ENCODE results near the gene RPTOR.

The RPTOR gene

DNA sequence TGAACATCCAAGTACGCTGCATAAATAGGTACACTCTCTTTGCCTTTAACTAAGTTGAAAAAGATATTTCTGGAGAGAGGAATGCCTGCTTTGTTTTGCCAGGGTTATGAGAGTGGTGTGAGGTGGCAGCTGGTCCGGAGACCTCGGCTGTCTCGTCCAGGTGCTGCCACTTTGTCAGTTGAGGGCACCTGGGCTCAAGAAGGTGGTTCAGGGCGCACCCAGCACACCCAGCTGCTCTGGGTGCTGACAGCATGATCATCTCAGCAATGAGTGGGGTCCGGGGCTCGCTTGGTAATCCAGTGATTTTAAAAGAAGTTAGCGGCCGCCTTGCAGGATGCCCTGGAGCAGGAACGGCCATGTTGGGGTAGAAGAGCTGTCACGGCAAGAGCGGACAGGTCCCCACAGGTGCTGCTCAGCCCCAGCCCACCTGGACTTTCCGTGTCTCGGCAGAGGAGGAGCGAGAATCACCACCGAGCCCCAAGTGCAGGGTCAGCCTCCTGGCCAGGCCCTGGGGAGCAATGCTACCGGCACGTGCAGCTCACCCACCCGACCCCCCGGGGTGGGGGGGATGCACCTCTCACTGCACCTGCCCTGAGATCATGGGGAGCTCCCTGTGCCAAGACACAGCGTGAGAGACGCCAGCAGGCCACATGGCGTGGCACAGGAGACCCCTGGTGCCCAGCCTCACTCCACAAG lies 379.6 kb downstream of the RPTOR start:
- DNase-seq = no peak

DNA sequence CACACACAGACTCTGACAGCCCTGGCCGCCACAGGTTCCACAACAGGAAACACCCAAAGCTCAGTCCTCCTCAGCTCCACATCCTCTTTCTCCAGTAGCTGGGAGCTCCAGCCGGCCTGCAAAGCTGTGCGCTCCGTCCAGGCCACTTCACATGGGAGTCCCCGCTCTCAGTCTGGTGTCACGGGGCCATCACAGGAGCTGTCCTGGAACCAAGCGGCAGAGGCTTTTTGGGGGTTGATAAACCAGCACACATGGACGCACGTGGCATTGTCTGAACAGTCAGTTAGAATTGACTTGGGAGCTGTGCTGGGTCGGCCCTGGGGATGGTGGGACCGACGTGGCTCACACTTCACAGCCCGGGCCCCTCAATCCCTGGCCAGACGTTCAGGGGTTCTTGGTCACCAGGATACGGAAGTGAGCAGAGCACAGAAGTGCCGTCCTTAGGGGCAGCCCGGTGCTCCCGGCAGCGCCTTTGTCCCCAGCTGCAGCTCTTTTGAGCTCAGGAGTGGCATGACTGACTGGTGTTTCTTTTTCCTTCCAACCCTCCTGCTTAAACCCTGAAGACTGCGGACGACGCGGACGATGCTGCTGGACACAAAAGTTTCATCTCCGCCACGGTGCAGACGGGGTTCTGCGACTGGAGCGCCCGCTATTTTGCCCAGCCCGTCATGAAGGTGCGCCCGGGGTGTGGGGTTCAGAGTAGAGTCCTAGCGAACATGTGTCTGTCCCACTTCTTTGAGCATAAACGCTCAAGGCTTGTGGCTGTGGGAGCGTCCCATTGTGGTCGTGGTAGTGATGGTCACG lies 380.4 kb downstream of the RPTOR start:
- DNase-seq = no peak

DNA sequence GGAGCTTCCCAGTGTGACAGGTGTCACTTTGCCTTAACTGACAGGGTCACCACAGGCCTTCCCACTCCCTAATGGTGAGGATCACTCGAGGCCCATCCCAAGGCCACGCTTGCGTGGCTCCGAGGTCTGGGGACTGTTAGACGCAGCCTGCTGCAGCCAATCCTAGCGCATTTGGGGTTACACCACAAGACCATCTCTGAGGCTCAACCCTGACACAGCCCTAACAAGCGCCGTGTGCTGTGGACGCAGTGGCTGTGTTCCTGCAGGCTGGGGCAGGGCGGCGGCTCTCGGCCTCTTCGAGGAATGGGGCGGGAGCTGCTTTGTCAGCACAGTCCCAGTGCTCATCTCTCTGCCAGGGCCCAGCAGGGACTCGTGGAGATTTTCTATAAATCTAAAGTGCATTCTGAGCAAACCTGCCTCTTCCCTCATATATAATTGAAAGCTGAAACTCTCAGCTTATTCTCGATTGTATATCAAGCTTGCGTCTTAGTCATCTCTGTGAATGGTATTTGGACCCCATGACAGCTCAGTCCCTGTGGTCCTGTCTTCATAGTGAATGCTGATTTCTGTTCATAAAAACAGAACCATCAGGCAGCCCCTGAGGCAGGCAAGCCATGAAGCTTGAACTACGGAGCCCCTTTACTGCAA lies 381.2 kb downstream of the RPTOR start:
- DNase-seq = no peak

DNA sequence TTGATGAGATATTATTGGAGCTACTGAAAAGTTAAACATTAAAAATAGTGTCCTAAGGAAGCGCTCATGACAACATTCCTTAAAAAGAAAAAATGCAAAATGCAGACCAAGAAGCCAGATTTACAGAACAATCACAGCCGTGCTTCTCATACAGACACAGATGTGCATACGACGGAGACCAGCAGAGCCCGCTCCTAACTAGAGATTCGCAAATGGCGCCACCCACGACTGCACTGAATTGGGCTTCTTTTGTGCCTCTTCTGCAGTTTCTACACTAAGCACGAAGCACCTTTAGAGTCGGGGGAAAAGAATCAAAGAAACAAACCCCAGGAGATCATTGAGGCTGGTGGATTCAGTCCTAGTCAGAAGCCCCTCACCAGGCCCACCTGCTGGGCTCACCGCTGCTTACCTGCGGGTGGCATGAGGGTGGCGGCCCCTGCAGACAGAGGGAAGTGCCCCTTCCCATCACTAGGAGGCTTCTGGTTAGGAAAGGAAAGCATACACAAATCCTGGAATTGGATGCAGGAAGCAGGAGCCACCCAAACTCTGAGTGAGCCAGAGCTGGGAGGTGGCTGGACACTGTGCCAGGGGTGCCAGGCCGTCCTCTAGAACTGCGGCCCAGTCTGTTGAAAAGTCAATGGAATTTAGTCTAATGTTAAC lies 382.1 kb downstream of the RPTOR start:
- DNase-seq = no peak

DNA sequence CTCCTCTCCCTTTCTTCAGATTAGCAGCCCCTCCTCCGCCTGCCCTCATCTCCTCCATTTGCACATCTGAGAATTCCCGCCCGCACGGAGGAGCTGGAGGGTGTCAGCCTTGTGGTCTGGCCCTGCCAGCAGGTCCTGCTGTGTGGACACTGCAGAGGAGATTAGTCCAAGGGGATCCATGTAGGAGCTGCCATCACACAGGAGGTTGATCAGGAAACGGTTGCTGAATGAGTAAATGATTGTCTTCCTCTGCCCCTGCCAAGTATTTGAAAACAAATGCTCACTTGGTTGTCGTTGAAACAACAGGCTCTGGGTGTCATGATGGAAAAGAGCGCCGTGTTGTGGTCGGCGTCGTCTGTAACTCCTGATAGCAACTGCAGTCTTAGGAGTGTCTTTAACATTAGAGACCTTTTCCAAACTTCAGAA lies 383.2 kb downstream of the RPTOR start:
- DNase-seq = no peak

DNA sequence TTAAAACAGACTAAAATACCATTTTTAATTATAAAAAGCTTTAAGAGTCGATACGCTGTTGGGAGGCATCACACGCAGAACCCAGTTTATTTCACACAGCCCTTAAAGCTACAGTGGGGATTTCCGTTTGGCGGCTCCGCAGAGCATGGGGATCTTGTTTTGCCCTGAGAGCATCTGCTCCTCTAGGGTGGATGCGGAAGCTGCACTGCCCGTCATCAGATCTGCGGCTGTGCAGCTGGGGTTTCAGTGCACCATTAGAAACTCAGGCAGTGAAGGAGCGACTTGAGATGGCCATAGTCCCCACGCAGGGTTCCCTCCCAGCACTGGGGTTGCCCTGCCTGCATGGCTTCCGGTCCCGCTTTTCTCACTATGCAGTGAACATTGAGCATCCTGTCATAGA lies 384.8 kb downstream of the RPTOR start:
- no peak for DNase-seq

DNA sequence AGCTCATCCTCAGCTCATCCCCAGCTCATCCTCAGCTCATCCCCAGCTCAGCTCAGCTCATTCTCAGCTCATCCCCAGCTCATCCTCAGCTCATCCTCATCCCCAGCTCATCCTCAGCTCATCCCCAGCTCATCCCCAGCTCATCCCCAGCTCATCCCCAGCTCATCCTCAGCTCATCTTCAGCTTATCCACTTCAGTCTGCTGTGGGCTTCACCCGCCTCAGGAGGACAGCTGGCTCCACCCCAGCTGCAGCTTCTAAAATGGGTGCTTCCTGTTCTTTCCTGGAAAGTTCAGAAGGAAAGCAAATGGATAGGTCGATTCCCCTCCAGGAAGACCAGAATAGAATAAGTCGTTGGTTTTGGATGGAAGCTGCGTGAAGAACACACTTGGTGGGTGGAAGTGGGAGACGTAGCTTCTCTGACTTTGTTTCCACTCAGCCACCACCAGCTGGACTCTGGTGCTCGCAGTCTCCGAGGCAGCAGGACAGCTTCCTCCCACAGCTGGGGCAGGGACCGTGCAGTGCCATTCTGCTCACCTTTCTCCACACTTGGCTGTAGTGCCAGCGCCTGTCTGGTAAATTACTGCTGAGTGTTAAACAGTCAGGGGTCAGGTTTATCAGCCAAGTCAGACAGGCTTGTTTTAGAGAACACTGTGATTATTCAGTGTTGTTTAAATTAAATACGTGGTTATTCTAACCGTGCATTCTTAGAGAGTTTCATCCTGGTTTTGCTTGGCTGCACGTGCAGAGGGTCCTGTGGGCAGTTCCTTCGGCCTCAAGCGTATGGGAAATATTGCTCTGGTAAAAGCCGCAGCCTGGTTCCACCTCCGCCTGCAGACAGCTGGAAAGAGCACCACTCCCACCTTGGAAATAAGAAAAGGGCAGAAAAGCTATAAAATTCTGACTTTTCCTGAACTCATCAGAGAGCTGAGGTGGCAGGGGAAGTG lies 386.0 kb downstream of the RPTOR start:
- DNase-seq = no peak

DNA sequence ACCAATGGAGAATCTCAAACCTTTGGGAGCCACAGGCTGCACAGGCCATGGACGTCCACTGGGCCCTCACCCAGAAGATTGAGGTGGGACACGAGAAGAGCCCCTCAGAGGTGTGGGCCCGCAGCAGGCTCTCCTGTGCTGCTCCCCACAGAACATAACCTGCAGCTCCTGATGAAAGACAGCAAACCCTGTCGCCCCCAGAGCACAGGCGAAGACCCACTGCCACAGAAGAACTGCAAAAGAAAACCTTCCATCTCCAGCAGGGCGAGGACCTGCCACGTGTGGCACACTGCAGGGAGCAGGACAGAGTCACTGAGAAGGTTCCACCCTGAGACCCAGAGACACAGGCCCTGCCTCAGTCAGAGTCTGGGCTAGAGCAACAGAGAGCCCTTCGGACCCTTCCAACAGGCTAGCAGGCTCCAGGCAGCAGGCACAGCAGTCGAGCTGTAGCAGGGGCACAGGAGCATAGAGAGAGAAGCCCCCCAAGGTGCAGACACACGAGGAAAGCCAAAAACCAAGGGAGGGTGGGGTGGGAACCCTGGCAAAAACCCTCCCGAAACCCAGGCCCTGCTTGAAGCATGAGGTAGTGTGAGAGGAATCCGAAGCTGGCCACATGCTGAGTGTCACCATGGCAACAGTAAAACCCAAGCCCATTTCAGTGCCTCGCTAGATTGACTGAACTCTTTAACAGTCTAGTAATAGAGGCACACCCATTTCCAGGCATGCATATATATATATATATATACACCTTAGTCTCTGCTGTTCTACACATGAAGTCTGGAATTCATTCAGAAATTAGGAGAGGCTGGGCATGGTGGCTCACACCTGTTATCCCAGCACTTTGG lies 387.0 kb downstream of the RPTOR start:
- no peak for DNase-seq

DNA sequence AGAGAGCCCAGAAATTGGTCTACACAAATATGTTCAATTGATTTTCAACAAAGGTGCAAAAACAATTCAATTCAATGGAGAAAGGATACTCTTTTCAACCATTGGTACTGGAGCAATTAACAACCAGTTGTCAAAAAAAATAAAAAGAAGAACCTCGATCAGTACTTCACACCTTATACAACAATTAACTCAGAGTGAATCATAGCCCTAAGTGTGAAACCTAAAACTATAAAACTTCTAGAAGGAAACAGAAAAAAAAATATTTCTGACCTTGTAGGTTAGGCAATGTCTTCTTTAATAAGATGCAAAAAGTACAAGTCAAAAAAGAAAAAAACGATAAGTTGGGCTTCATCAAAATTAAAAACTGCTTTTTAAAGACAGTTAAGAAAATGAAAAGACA lies 390.9 kb downstream of the RPTOR start:
- no peak for DNase-seq

DNA sequence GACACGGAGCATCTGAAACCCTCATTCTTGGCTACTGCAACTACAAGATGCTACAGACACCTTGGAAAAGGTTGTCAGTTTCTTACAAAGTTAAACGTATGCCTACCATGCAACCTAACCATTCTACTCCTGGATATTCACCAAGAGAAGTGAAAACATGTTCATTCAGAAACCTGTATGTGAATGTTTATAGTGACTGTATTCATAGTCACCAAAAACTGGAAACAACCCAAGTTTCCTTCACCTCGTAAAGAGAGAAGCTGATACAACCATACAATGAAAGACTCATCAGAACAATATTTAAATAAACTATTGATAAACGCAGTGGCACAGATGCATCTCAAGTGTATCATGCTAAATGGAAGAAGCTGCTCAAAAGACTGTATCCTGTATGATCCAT lies 391.6 kb downstream of the RPTOR start:
- DNase-seq = no peak

DNA sequence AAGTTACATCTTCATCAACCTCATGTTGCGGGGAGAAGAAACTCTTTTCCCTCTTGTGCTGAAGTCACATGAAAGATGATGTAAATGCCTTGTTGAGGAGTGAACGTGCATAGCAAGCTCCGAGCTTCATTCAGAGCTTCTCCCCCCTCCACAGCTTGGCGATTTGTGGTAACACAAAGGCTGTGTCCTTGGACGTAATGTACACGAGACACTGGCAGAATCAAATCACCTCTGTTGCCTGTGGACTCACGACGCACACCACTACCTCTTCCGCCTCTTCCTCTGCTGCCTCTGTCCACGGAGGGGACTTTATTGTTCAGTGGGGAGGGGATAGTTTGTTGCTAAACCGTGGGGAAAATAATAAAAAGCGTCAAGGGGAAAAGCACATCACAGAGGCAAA lies 392.1 kb downstream of the RPTOR start:
- no peak for DNase-seq

DNA sequence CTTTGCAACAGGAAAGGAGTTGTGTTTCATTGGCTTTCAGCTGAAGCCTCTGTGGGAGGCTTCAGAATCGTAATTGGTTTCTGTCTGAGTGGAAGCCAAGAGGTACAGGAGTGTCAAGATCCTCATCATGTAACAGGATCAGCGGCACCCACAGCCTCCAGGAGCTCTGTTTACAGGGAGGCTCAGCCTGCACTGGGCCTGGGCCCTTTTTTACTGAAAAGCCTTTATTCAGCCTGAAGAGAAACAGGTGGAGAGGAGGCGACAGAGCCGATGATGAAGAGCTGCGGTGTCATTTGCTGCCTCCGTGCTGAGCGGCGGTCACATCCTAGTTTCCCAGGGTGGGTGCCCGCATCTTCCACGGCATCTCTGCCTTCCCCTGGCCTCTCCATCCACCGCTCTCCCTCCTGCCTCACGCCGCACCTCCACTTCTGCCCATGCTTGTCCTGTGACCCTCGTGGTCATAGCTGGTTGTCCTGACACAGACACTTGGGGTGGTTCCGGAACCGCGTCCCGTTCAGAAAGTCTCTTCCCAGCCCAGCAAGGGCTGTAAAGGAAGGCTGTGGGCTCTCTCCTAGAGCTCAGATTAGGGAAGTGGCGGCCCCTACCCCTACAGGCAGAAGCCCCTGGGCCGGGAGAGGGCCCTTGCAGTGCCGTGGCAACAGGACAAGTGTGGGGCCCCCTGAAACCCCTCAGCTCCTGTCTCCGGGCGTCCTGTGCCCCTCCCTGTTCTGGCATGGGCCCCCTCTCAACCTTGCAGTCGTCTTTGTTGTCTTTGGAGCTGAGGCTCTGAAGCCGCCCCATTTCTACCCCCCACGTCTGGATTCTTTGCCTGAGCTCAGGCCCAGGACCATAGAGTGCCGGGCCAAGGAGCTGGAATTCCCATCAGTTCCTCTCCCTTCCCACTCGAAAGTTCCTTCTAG lies 393.1 kb downstream of the RPTOR start:
- no peak for DNase-seq

DNA sequence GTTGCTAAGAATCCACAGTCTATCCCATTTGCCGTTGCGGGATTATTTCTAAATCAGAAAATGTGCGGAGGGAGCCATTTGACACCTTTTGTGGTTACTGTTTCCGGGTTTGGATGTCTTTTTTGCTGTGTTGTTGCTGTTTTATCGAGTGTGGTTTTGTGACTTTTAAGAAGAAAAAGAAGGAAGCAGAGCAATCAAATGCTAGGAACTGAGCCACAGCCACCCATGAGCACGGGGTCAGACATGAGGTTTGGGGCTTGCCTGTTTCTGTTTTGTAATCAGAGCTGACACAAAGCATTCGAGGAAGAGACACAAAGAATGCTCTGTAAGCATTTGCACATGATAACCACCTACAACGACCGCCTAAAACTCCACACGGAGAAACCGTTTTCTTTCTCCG lies 393.9 kb downstream of the RPTOR start:
- DNase-seq = no peak

DNA sequence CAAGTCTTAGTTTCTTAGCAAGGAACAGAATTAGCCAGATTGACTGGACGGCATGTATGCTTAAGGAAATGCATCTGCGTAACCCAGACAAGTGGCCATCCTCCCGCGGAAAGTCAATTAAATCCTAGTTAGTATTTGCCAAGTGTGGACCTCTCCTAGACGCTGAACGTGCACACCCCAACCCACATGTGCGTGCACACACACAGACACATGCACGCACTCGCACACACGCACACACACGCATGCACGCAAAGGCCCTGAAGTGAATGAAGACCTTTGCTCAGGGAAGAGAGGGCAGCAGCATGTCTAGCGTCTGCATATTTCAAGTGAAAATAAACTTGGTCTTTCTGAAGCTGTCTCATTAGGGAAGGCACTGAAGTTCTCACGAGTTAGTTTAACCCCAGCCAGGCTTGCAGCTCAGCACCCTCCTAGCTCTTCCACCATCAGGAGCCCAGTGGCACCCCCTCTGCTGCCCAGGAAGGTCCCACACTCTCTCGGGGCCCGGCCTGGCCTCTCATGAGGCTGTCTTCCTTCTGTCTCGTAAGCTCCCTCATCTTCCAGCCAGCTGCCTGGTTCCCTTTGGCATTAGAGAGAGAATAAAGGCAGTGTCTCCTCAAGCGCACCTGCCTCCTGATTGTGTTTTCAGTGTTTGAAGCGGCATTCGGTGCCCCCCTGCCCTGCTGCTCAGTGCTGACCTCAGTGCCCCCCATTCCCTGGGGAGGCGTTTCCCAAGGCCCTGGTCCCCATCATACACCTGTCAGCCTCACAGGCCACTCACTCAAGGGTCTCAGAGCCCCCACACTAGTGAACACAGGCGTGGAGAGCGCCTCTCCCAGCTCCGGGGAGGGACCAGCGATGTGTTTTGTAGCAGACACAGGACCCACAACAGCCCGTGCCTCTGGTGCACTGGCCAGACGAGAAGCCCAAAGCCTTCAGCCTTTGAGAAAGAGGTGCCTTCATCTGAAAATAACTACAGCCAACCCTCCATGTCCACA lies 394.8 kb downstream of the RPTOR start:
- no peak for DNase-seq

DNA sequence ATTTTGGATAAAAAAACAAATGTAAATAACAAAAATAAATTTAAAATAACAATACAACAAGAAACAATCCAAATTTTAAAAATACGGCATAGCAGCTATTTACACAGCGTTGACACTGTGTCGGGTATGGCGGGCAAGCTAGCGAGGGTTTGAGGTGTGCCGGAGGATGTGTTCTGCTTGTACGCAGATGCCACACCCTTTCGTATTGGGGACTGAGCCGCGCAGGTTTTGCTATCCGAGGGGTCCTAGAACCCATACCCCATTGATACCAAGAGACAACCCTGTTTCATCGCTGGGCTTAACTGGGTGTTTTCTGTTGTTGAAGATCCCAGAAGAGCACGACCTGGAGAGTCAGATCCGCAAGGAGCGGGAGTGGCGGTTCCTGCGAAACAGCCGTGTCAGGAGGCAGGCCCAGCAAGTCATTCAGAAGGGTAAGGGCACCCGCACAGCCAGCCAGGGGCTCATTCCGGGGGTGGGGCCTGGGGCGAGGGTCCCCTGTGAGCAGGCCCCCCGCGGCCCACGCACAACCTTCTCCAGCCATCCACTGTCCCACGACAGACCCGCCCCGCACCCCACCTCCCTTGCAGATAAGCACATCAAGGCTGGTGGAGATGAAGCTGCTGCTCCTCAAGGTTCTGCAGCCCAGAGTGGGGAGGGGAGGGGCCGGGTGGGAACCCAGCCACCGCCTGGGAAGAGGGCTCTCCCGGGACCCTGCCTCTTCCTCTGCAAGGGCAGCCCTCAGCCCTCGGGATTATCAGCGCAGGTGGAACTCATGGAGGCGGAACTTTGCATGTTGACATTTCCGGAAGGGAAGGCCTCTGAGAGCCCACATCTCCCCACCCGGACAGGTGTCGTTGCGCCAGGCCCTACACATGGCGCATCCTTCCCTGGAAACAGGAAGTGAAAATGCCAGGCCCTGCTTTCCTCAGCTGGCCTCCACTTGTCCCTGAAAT lies 395.8 kb downstream of the RPTOR start:
- DNase-seq = no peak

DNA sequence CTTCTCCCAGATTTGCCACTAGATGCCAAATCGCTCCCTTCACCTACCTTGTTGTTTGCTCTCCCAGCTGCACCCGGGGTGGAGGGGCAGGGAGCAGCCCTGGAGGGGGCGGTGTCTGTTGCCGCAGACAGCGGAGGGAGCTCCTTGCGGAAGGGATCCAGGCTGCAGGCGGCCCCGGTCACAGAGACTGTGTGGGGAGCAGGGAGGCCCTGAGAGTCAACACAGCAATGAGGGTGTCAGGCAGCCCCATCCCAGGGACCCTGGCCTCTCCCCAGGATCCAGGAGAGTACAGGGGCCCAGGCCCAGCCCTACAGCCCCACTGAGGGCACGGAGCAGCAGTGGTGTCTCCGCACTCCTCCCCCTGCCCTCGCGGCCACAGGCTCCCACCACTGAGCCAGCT lies 396.5 kb downstream of the RPTOR start:
- DNase-seq = no peak

DNA sequence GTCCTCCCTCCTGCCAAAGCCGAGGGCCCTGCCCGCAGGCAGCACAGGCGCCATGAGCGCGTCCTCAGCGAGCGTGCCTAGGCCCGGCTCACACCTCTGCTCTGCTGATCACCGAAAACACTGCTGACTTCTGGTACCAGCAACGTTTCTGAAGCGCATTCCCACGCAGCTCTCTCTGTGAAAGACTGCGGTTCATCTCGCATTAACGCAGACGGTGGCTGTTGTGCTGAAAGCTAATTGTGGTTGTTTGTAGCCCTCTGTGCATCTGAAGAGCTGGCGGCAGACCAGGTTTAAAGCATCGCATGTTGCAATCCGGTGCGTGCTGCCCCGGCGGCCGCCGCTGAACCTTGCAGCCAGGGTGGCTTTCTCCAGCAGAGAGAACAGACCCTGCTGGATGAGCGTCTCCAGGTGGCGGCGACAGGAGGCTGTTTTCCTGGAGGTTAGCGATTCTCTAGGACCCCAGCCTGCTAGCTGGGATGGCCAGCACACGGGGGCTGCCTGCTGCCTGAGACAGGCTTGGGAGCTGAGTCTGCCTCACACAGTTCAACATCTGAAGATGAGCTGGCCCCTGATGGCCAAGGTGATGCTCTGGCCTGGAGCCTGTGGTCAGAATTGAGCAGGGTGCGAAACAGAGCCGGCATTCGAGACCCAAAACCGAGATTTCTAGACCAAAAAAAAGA lies 397.2 kb downstream of the RPTOR start:
- DNase-seq = no peak
